ENCODE measurements around the gene FOXK2. TPM values are rescaled to one million over a fixed set of nuclear protein-coding genes. Genes with fewer than 3 reads are reported as not detected.

Gene FOXK2
- total and polyA plus RNA-seq, 2 of the 8 experiments (the other 6 are each of a cell fraction or from before 2014, with no cell fraction given), result 34.7 to 64.9 TPM

GRCh38 chr17:82587234-82588086, 67.9 kb downstream of the FOXK2 start:
- peaks cover 5 to 12% of the 10 kb centered on the region in 2 experiments for H4K20me1 ChIP-seq (replicated peaks in 1 of 2; ENCODE audit: control insufficient read depth in 1 of 2, insufficient read depth in 2 of 2, low read length in 2 of 2)
- no peaks in the 10 kb centered on the region; a peak in 1 of 7 replicates for H3K4me1 ChIP-seq (replicated peaks in 1 of 4; ENCODE audit: control insufficient read depth in 3 of 4, insufficient read depth in 4 of 4, low read length in 3 of 4)
- ChIA-PET CTCF (ENCODE audit: partially characterized antibody) (interaction anchor here (0.5 kb wide), 1 partner anchor 115 kb away, joined by 3 read pairs; no protein-coding TSS in a partner anchor), POLR2A (ENCODE audit: partially characterized antibody) (interaction anchor here (0.7 kb wide), 1 partner anchor 81 kb away, joined by 3 read pairs; no protein-coding TSS in a partner anchor)
- H2BK12ac ChIP-seq (ENCODE audit: low read depth, low read length), result no peak overlapping the region
- H3K79me1 ChIP-seq (ENCODE audit: low read depth, low read length), result 0 out of 2 replicates have a peak, but pooled peaks cover 2% of the 10 kb centered on the region
- no peak overlapping the region for H2AFZ ChIP-seq (ENCODE audit: low read length)
- FAIRE-seq, result no peak
- H2AK5ac ChIP-seq (ENCODE audit: low read depth, low read length), result no peak overlapping the region
- no peak overlapping the region for H3K18ac ChIP-seq (ENCODE audit: extremely low read depth, low read length)
- H3K27ac ChIP-seq (ENCODE audit: low read depth, low read length), result no peak overlapping the region
- no peak overlapping the region for H3K14ac ChIP-seq (ENCODE audit: insufficient read length)
- no peaks in the 10 kb centered on the region for H3K23me2 ChIP-seq (ENCODE audit: low read depth, low read length)
- H2BK120ac ChIP-seq (replicated peaks; ENCODE audit: low read depth, low read length), result no peak overlapping the region
- peaks cover 6 to 46% (median 31%) of the 10 kb centered on the region in 4 experiments for H3K36me3 ChIP-seq (ENCODE audit: control insufficient read depth in 2 of 4, insufficient read depth in 4 of 4, low read length in 3 of 4)
- WGBS, 2 experiments (ENCODE audit: extremely low coverage in 1 of 2, insufficient coverage in 1 of 2, insufficient read length in 1 of 2, insufficient replicate concordance in 2 of 2, low coverage in 1 of 2, low lambda C conversion rate in 2 of 2, missing lambda C conversion rate in 1 of 2), result 95% methylated on average over 47 of the region's 47 CpGs; no CpG with 5 or more reads in 1 of the 2 experiments
- H2BK20ac ChIP-seq (ENCODE audit: low read length), result no peak overlapping the region
- no peak overlapping the region for H2BK5ac ChIP-seq (ENCODE audit: low read depth, low read length)
- H3K9ac ChIP-seq (replicated peaks in 1 of 4; ENCODE audit: extremely low read depth in 1 of 4, low read depth in 3 of 4, low read length in 3 of 4), result no peak overlapping the region
- no peak overlapping the region for H4K5ac ChIP-seq (ENCODE audit: insufficient read length, low read depth, low read length)
- H3K4ac ChIP-seq (replicated peaks; ENCODE audit: insufficient read length, low read depth, low read length), result no peak overlapping the region
- no peak for DNase-seq (ENCODE audit: low read depth in 1 of 2, low spot score in 2 of 2)
- no peak overlapping the region for H4K91ac ChIP-seq (replicated peaks; ENCODE audit: insufficient read length, low read length)
- no peak overlapping the region for H3K4me2 ChIP-seq (ENCODE audit: insufficient read depth in 1 of 2, low read depth in 2 of 2, low read length in 2 of 2)
- H3K9me3 ChIP-seq (ENCODE audit: insufficient read depth in 2 of 2, low read depth in 1 of 2, low read length in 1 of 2), result no peaks in the 10 kb centered on the region; a peak in 1 of 4 replicates
- H2BK15ac ChIP-seq (ENCODE audit: low read length), result no peak overlapping the region
- no peaks in the 10 kb centered on the region for H3K27me3 ChIP-seq (replicated peaks in 1 of 4; ENCODE audit: control insufficient read depth in 3 of 4, extremely low read depth in 1 of 4, insufficient read depth in 3 of 4, low read length in 3 of 4)
- H3K23ac ChIP-seq (ENCODE audit: insufficient read length), result no peak overlapping the region
- H3K4me3 ChIP-seq (ENCODE audit: extremely low read depth in 1 of 4, insufficient read depth in 2 of 4, low read depth in 3 of 4, low read length in 4 of 4), result no peak overlapping the region
- no peak overlapping the region for H3K56ac ChIP-seq (replicated peaks; ENCODE audit: insufficient read length, low read depth, low read length)
- H4K8ac ChIP-seq (ENCODE audit: extremely low read depth, insufficient read depth, low read length), result no peak overlapping the region; the same call in 1 of the 2 replicates
- H3K79me2 ChIP-seq (ENCODE audit: control insufficient read depth in 1 of 2, insufficient read depth in 2 of 2, low read length in 2 of 2), result no peaks in the 10 kb centered on the region
- TF ChIP-seq ATF2 (IDR thresholded peaks at IDR 0.05; ENCODE audit: low read length), result no peak
- TF ChIP-seq BCL11A (IDR thresholded peaks at IDR 0.05; ENCODE audit: low read depth in 2 of 2, low read length in 2 of 2), result no peak
- no peak for TF ChIP-seq ATF3 (IDR thresholded peaks at IDR 0.05; ENCODE audit: insufficient read depth, low read depth, low read length)
- no peak for TF ChIP-seq SIX5 (IDR thresholded peaks at IDR 0.05; ENCODE audit: low read depth, low read length)
- TF ChIP-seq GTF2F1 (IDR thresholded peaks at IDR 0.05; ENCODE audit: borderline replicate concordance, low read depth, low read length), result no peak
- TF ChIP-seq E2F6 (IDR thresholded peaks at IDR 0.05), result 0 out of 2 replicates have a peak, but pooled peaks have one; percentile 39
- TF ChIP-seq MAX (IDR thresholded peaks at IDR 0.05), result no peak
- TF ChIP-seq NANOG (IDR thresholded peaks at IDR 0.05; ENCODE audit: insufficient read depth, low read depth, low read length, poor library complexity, severe bottlenecking), result no peak
